IMR-90 (cell line): ENCODE measurements around the gene PIEZO2. TPM values are rescaled to one million over a fixed set of nuclear protein-coding genes. Genes with fewer than 3 reads are reported as not detected.

Experiments used
- ATAC-seq: fragments of 200-7000 bp; cut with Tn5 transposase; 2 replicates; pipeline ENCODE4 v1.9.1; 2020; ENCODE audit warnings: low read depth, mild to moderate bottlenecking, moderate library complexity
- BruUV-seq: library from RNA; stranded (reverse); fragments of 400-500 nt; replicated peaks from 2 replicates; lab custom pipeline; 2021; lab: Mats Ljungman, UMichigan
- CTCF ChIA-PET: fragments of 300-600 bp; formaldehyde crosslinking; extraction: SDS; loops from one replicate; lab custom pipeline; 2021; ENCODE audit warnings: antibody characterized with exemption; lab: Yijun Ruan, JAX
- POLR2A ChIA-PET: fragments of 300-600 bp; sonication (Branson Sonifier 250); formaldehyde crosslinking; loops from one replicate; lab custom pipeline; 2022; ENCODE audit warnings: antibody characterized with exemption; ENCODE audit not compliant: unreplicated experiment; lab: Charles Lee
- DNase-seq: peaks from one replicate; pipeline ENCODE4 v3.0.0; 2013
- H2AFZ ChIP-seq: replicated peaks from 2 replicates; pipeline ENCODE3; 2013; ENCODE audit warnings: low read length, mild to moderate bottlenecking; ENCODE audit not compliant: poor library complexity
- H2AK5ac ChIP-seq: 2 replicates; pipeline ENCODE4 v1.6.1; 2013; ENCODE audit warnings: low read depth, low read length, inconsistent platforms
- H2AK9ac ChIP-seq: replicated peaks from 2 replicates; pipeline ENCODE3; 2013; ENCODE audit warnings: mild to moderate bottlenecking, low read depth, low read length, moderate library complexity; ENCODE audit not compliant: poor library complexity
- H2BK120ac ChIP-seq: 2 replicates; pipeline ENCODE4 v1.6.1; 2013; ENCODE audit warnings: low read depth, low read length, inconsistent platforms
- H2BK15ac ChIP-seq: 3 replicates; pipeline ENCODE4 v1.6.1; 2013; ENCODE audit warnings: low read depth, low read length, inconsistent platforms
- H2BK20ac ChIP-seq: 2 replicates; pipeline ENCODE4 v1.6.1; 2013; ENCODE audit warnings: low read depth, mild to moderate bottlenecking, inconsistent platforms, low read length, moderate library complexity
- H2BK5ac ChIP-seq: 2 replicates; pipeline ENCODE4 v1.6.1; 2013; ENCODE audit warnings: mild to moderate bottlenecking, low read depth, low read length, inconsistent platforms; ENCODE audit not compliant: poor library complexity, severe bottlenecking
- H3K14ac ChIP-seq: replicated peaks from 2 replicates; pipeline ENCODE4 v1.6.1; 2013; ENCODE audit warnings: low read depth, low read length, inconsistent platforms
- H3K18ac ChIP-seq: 2 replicates; pipeline ENCODE4 v1.6.1; 2013; ENCODE audit warnings: low read depth, low read length, control low read depth
- H3K23ac ChIP-seq: 2 replicates; pipeline ENCODE4 v1.6.1; 2013; ENCODE audit warnings: low read depth, low read length, inconsistent platforms
- H3K27ac ChIP-seq: 2 replicates; pipeline ENCODE4 v1.5.1; 2013; ENCODE audit warnings: mild to moderate bottlenecking, control low read depth, low read length; ENCODE audit not compliant: insufficient read depth
- H3K27me3 ChIP-seq: 2 replicates; pipeline ENCODE4 v1.6.1; 2013; ENCODE audit warnings: low read length; ENCODE audit not compliant: control insufficient read depth, insufficient read depth
- H3K36me3 ChIP-seq: 2 replicates; pipeline ENCODE4 v1.6.1; 2013; ENCODE audit warnings: low read length, mixed read lengths; ENCODE audit not compliant: control insufficient read depth, insufficient read depth
- H3K4ac ChIP-seq: 2 replicates; pipeline ENCODE4 v1.6.1; 2013; ENCODE audit warnings: low read depth, low read length, inconsistent platforms
- H3K4me1 ChIP-seq: 2 replicates; pipeline ENCODE4 v1.6.1; 2013; ENCODE audit warnings: low read length, mixed read lengths; ENCODE audit not compliant: control insufficient read depth, insufficient read depth
- H3K4me2 ChIP-seq: 2 replicates; pipeline ENCODE4 v1.6.1; 2013; ENCODE audit warnings: low read depth, mild to moderate bottlenecking, control low read depth, low read length, moderate library complexity
- H3K4me3 ChIP-seq: 2 replicates; pipeline ENCODE4 v1.5.1; 2013; ENCODE audit warnings: low read depth, mild to moderate bottlenecking, control low read depth, low read length, moderate library complexity; ENCODE audit not compliant: insufficient read depth
- H3K56ac ChIP-seq: 2 replicates; pipeline ENCODE4 v1.6.1; 2013; ENCODE audit warnings: low read length, inconsistent platforms; ENCODE audit not compliant: insufficient read depth; ENCODE audit errors: extremely low read depth
- H3K79me1 ChIP-seq, 2 experiments: 2 replicates each; pipeline ENCODE4 v1.6.1; 2013; ENCODE audit warnings: low read length in 2 of 2, inconsistent platforms in 1 of 2, low read depth in 1 of 2
- H3K9ac ChIP-seq: 2 replicates; pipeline ENCODE4 v1.6.1; 2013; ENCODE audit warnings: low read depth, low read length, control low read depth
- H3K9me1 ChIP-seq: 2 replicates; pipeline ENCODE4 v1.6.1; 2013; ENCODE audit warnings: low read length, inconsistent platforms; ENCODE audit not compliant: insufficient read depth
- H3K9me3 ChIP-seq: 2 replicates; pipeline ENCODE4 v1.6.1; 2013; ENCODE audit warnings: low read length; ENCODE audit not compliant: control insufficient read depth, insufficient read depth
- H4K20me1 ChIP-seq: 2 replicates; pipeline ENCODE4 v1.6.1; 2013; ENCODE audit warnings: low read length, inconsistent platforms; ENCODE audit not compliant: insufficient read depth
- H4K5ac ChIP-seq: 2 replicates; pipeline ENCODE4 v1.6.1; 2013; ENCODE audit warnings: mild to moderate bottlenecking, low read depth, low read length, control low read depth
- H4K8ac ChIP-seq, 2 experiments: 2 replicates each; pipeline ENCODE4 v1.6.1; 2013; ENCODE audit warnings: low read depth in 2 of 2, low read length in 2 of 2, control low read depth in 1 of 2, inconsistent platforms in 1 of 2
- H4K91ac ChIP-seq: 2 replicates; pipeline ENCODE4 v1.6.1; 2013; ENCODE audit warnings: low read depth, low read length, inconsistent platforms; ENCODE audit not compliant: insufficient read depth
- BHLHE40 ChIP-seq: fragments of 150-350 bp; IDR thresholded peaks from 2 replicates; pipeline ENCODE4 v1.6.1; 2016; ENCODE audit warnings: mild to moderate bottlenecking, low read depth, low read length
- CEBPB ChIP-seq: IDR thresholded peaks from 2 replicates; pipeline ENCODE4 v1.6.1; 2012; ENCODE audit warnings: low read depth, low read length, improper control_type of control experiment
- ELK1 ChIP-seq: fragments of 150-350 bp; IDR thresholded peaks from 2 replicates; pipeline ENCODE4 v1.6.1; 2016; ENCODE audit warnings: low read depth, mild to moderate bottlenecking, low read length, moderate library complexity, borderline replicate concordance
- FOS ChIP-seq: fragments of 150-350 bp; IDR thresholded peaks from 2 replicates; pipeline ENCODE4 v1.6.1; 2016; ENCODE audit warnings: low read depth, low read length
- MAZ ChIP-seq: IDR thresholded peaks from 2 replicates; pipeline ENCODE4 v1.6.1; 2012; ENCODE audit warnings: low read depth, mild to moderate bottlenecking, low read length, improper control_type of control experiment, moderate library complexity, borderline replicate concordance
- MXI1 ChIP-seq: IDR thresholded peaks from 2 replicates; pipeline ENCODE4 v1.6.1; 2012; ENCODE audit warnings: low read depth, mild to moderate bottlenecking, low read length, moderate library complexity, borderline replicate concordance
- NFE2L2 ChIP-seq: fragments of 150-350 bp; IDR thresholded peaks from 2 replicates; pipeline ENCODE4 v1.6.1; 2016; ENCODE audit warnings: low read depth, mild to moderate bottlenecking, low read length
- POLR2A ChIP-seq: IDR thresholded peaks from 2 replicates; pipeline ENCODE4 v1.6.1; 2012; ENCODE audit warnings: mild to moderate bottlenecking, low read depth, low read length
- RAD21 ChIP-seq: IDR thresholded peaks from 2 replicates; pipeline ENCODE4 v1.6.1; 2012; ENCODE audit warnings: low read length, improper control_type of control experiment
- RCOR1 ChIP-seq: IDR thresholded peaks from 2 replicates; pipeline ENCODE4 v1.6.1; 2012; ENCODE audit warnings: mild to moderate bottlenecking, low read length, improper control_type of control experiment; ENCODE audit not compliant: insufficient replicate concordance
- RFX5 ChIP-seq: IDR thresholded peaks from 2 replicates; pipeline ENCODE4 v1.8.0; 2012; ENCODE audit warnings: low read depth, mild to moderate bottlenecking, low read length, moderate library complexity
- SMC3 ChIP-seq: fragments of 150-350 bp; IDR thresholded peaks from 2 replicates; pipeline ENCODE4 v1.6.1; 2016; ENCODE audit warnings: low read depth, mild to moderate bottlenecking, antibody characterized with exemption, low read length, moderate library complexity
- WGBS, 2 experiments: methylation state at CpG; one replicate each; pipeline versions ENCODE4 v1.1.5 to v1.1.7; 2013; ENCODE audit warnings: missing lambda C conversion rate in 2 of 2; ENCODE audit not compliant: insufficient read length in 1 of 2; ENCODE audit errors: extremely low coverage in 2 of 2; 5-methylcytosine and 5-hydroxymethylcytosine counted together
- dilution Hi-C: fragments of 300-500 bp; cut with HindIII; formaldehyde crosslinking; loops from one replicate; pipeline ENCODE4 v1.14.3; 2018; ENCODE audit warnings: low sequenced_read_pairs; ENCODE audit not compliant: unreplicated experiment
- in situ Hi-C: fragments of 300-500 bp; cut with MboI; formaldehyde crosslinking; loops from 3 replicates; pipeline ENCODE4 v1.14.3; 2019; ENCODE audit warnings: low sequenced_read_pairs, inconsistent platforms, mixed read lengths
- intact Hi-C: fragments of 100-400 bp; cut with micrococcal nuclease; formaldehyde crosslinking; loops from 2 replicates; pipeline ENCODE4 v1.10.0; 2022
- polyA plus RNA-seq, 3 experiments: library from polyadenylated mRNA; depleted of rRNA; stranded (reverse); fragments of >200 nt; gene quantifications; 2 replicates each; pipeline ENCODE4 v1.2.3, GENCODE V29; 2012; ENCODE audit warnings: low replicate concordance in 1 of 3
- total RNA-seq: library from RNA; depleted of rRNA; stranded (reverse); fragments of >200 nt; gene quantifications from 2 replicates; pipeline ENCODE4 v1.2.3, GENCODE V29; 2012
- TF ChIP-seq, protein P1 (sequence below): conservative IDR thresholded peaks from 2 replicates; pipeline ENCODE4 v1.5.1; 2012; ENCODE audit warnings: mild to moderate bottlenecking, low read depth, low read length, improper control_type of control experiment
- TF ChIP-seq, protein P2 (sequence below): fragments of 150-350 bp; IDR thresholded peaks from 2 replicates; pipeline ENCODE4 v1.6.1; 2017; ENCODE audit warnings: mild to moderate bottlenecking, antibody characterized with exemption, low read length, low read depth

PIEZO2 gene
- total and polyA plus RNA-seq, 2 of the 4 experiments (the other 2 are of a cell fraction) = 2.4 to 4.1 TPM

DNA sequence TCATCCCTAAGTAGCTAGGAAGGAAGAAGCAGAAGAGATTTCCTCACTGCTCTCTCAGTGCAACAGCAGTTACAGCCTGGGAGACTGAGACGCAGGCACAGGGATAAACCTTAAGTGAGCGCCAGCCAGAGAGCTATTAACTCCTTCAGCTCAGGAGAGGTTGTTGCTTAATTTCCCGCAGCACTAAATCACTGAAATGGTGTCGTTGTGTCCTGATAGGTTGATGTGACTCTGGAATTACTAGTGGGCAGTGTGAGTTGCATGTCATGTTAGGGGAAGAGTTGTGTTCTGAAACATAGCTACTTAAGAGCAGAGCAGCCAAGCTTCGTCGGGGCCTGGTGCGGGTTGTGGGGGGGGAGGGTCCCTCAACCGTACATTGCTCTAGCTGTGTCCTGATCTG, 397.7 kb downstream of the PIEZO2 start:
- no peak for ATAC-seq
- Histone ChIP-seq H4K91ac (no peak overlapping the region), H2BK5ac (no peak overlapping the region), H3K4ac (no peak overlapping the region), H2AFZ (no peak overlapping the region), H2BK20ac (no peak overlapping the region), H3K27me3 (no peaks in the 10 kb centered on the region), H3K79me1 (no peaks in the 10 kb centered on the region), H2BK15ac (no peak overlapping the region), H3K9me1 (peaks cover 3% of the 10 kb centered on the region; the same call in 1 of the 2 replicates), H3K9ac (no peak overlapping the region), H3K4me2 (no peak overlapping the region), H3K4me1 (no peaks in the 10 kb centered on the region; the same call in 1 of the 2 replicates), H4K8ac (no peak overlapping the region), H2AK5ac (no peak overlapping the region), H4K20me1 (no peaks in the 10 kb centered on the region), H3K14ac (no peak overlapping the region), H4K5ac (no peak overlapping the region), H3K18ac (no peak overlapping the region), H3K56ac (no peak overlapping the region), H2AK9ac (no peak overlapping the region), H3K23ac (no peak overlapping the region), H3K9me3 (no peaks in the 10 kb centered on the region), H2BK120ac (no peak overlapping the region), H3K4me3 (no peak overlapping the region), H3K36me3 (peaks cover 18% of the 10 kb centered on the region; the same call in 1 of the 2 replicates), H3K27ac (no peak overlapping the region)
- ChIA-PET POLR2A (no interaction called here), CTCF (no interaction called here)
- TF ChIP-seq MXI1 = no peak
- no peak for TF ChIP-seq ELK1
- TF ChIP-seq, protein P1, sequence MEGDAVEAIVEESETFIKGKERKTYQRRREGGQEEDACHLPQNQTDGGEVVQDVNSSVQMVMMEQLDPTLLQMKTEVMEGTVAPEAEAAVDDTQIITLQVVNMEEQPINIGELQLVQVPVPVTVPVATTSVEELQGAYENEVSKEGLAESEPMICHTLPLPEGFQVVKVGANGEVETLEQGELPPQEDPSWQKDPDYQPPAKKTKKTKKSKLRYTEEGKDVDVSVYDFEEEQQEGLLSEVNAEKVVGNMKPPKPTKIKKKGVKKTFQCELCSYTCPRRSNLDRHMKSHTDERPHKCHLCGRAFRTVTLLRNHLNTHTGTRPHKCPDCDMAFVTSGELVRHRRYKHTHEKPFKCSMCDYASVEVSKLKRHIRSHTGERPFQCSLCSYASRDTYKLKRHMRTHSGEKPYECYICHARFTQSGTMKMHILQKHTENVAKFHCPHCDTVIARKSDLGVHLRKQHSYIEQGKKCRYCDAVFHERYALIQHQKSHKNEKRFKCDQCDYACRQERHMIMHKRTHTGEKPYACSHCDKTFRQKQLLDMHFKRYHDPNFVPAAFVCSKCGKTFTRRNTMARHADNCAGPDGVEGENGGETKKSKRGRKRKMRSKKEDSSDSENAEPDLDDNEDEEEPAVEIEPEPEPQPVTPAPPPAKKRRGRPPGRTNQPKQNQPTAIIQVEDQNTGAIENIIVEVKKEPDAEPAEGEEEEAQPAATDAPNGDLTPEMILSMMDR = no peak
- TF ChIP-seq RFX5 = no peak
- TF ChIP-seq RCOR1 = no peak
- TF ChIP-seq, protein P2, sequence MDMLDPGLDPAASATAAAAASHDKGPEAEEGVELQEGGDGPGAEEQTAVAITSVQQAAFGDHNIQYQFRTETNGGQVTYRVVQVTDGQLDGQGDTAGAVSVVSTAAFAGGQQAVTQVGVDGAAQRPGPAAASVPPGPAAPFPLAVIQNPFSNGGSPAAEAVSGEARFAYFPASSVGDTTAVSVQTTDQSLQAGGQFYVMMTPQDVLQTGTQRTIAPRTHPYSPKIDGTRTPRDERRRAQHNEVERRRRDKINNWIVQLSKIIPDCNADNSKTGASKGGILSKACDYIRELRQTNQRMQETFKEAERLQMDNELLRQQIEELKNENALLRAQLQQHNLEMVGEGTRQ = no peak
- TF ChIP-seq NFE2L2 = no peak
- no peak for TF ChIP-seq FOS
- no peak for TF ChIP-seq CEBPB
- TF ChIP-seq SMC3 = no peak
- TF ChIP-seq POLR2A = no peak
- no peak for TF ChIP-seq MAZ
- no peak for TF ChIP-seq RAD21
- no peak for TF ChIP-seq BHLHE40
- no peak for DNase-seq
- BruUV-seq = no TSS peak
- 56% methylated on average over 4 of the region's 8 CpGs; no CpG with 5 or more reads in 1 of the 2 experiments for WGBS, 2 experiments
- intact Hi-C loops = loop anchor here (5.0 kb wide), 1 partner anchor 189 kb away; no protein-coding TSS in a partner anchor
- dilution Hi-C loops = no loop called here
- in situ Hi-C loops = no loop called here
